GM18517 (cell line): ENCODE measurements around the gene PAFAH2.
"Not testable (repeated sequence)": the region's sequence is repeated elsewhere in the genome, so short reads cannot be mapped to it uniquely, and the experiment has no call there.

ENCODE experiments used
- ATAC-seq: cut with Tn5 transposase; IDR thresholded peaks from one replicate; pipeline ENCODE4 v1.9.1; 2021; ENCODE audit warnings: mild to moderate bottlenecking, moderate library complexity; ENCODE audit not compliant: unreplicated experiment

PAFAH2 gene

DNA sequence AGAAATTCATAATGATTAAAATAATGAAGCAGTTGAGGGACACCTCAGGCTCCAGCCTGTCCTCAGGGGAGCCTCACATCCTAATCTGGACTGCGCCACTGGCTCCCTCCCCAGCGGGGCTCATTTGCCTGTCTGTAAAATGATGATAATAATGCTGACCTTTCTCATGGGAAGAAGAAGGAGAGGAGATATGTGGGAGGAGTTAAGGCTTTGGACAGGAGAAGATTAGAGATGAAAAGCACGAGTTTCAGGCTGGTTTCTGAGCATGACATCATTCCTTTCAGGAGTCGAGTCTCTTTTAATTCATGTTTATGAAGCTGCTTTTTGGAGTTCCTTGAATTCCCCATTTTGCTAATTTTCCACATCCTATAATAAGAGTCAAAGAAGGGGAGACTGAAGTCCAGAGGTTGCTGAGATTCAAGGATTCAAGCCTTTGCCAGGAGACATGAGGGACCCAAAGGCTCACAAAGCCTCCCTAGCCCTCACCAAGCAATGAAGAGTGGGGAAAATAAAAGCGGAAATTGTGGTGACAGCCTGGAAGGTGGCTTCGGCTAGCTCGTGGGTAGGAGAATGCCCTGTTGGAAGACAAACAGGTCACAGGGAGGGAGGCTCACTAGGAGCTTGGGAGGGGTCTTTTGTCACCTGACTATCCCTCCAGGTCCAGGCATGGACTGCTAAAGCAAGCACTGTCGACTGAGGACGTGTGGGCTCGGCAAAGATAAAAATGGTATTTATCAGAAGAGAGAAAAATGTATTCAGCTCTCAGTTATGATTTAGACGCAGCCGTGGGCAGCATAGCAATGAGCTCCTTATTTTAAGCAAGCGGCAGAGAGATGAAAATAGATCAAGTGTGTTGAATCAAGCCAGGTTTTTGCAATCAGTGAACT, 64.1 kb downstream of the PAFAH2 start:
- no peak for ATAC-seq

- ATAC-seq: not testable (repeated sequence)
Observed at GRCh38 chr1:25932811-25933400, 65.0 kb downstream of the PAFAH2 start.

DNA sequence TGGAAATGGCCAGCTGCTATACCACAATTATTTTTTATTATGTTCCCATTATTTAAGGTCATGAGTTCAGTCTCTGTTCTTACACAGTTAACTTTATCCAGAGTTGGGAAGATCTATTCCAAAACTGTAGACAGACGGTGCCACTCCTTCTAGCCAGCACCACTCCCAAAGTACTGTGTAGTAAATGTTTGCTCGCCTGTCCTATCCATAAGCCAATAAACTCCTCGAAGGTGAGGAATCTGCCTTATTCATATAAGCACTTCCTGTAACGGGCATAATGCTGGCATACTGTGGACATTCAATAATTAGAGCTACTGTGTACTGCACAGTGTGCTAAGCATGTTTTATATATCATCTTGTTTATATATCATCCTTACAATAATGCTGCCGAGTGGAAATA, 65.5 kb downstream of the PAFAH2 start:
- no peak for ATAC-seq

GRCh38 chr1:25929016-25929415, 68.8 kb downstream of the PAFAH2 start:
- no peak for ATAC-seq

GRCh38 chr1:25927521-25928265, 70.2 kb downstream of the PAFAH2 start:
- ATAC-seq: no peak

- ATAC-seq: no peak
Observed at GRCh38 chr1:25926731-25927496, 70.9 kb downstream of the PAFAH2 start.

DNA sequence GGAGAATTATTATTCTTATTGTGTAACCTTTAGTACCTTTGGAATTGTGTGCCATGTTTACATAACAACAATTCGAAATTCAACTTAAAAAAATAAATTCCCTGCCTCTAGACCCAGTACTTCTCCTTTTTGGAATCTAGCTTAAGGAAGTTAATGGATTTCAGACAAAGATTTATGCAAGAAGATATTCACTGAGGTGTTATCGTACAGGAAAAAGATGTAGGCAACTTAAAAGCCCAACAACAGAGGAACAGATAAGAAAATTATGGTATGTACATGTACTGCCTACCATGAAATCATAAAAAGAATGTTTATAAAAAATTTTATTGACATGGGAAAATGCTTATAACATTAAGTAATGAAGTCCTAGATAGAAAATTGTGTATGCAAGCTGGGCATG, 73.4 kb downstream of the PAFAH2 start:
- ATAC-seq: no peak

DNA sequence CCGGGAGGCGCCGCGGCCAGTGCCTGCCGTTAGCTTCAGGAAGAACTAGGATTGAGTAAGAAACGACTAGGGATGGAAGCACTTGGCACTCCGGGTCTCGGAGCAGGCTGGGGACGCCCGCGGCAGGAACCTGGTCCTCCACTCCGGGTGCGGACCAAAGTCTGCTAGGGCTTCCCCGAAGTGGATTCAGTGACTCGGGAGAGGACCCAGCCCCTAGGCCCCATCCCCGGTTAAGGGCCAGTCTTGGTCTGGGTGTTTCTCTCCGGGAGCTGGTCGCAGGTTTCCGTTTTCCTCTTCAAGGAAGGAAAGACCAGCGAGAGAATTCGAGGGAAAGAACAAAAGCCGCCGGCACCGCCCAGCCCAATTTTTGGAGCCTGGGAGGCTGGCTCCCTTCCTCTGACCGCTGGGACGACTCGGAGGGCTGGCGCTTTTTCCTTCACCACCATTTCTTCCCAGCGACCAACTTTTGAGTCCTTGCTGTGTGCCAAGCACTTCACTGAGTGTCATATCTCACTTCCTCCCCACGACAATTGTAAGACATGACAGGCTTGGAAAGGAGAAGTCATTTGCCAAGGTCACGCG, 74.8 kb downstream of the PAFAH2 start:
- ATAC-seq: no peak

DNA sequence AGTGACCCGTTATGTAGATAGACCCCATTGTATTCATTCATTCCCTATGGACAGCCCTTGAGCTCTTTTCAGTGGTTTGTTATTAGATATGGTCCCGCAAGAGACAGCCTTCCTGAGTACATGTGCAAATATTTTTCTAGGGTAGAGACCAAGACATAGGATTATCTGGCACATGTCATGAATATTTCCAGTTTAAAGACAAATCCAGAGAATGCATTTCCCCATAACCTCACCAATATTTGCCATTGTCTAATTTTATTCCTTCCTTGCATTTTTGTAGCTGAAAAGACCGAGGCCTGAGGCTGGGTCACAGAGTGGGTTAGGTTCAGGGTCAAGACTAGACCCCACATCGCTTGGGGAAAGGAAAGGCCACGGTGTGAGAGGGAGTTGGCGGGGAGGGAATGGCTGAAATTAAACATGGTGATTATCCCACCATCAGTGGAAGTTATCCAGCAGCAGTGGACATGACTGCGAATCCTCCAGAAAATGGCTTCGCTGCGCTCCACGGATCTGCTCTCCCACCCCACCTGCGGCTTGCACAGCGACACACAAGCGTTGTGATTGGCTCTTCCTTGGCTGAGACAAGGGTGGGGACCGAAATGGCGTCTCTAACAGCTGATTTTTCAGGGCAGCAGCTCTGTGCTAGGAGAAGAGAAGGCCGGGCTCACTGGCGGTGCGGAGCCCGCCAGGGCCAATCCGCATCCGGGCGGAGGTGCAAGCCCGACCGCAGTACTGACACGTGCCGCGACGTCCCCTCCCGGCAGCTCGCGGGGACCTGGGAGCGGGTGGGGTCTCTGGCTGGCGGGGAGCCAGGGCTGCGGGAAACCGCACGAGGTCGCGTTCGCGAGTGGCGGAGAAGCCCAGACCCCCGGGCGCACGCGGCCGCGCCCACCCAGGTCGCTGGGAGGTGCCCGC, 75.5 kb downstream of the PAFAH2 start:
- ATAC-seq: no peak

- ATAC-seq: no peak
Observed at GRCh38 chr1:25918615-25919014, 79.2 kb downstream of the PAFAH2 start.

GRCh38 chr1:25917996-25918395, 79.9 kb downstream of the PAFAH2 start:
- no peak for ATAC-seq

DNA sequence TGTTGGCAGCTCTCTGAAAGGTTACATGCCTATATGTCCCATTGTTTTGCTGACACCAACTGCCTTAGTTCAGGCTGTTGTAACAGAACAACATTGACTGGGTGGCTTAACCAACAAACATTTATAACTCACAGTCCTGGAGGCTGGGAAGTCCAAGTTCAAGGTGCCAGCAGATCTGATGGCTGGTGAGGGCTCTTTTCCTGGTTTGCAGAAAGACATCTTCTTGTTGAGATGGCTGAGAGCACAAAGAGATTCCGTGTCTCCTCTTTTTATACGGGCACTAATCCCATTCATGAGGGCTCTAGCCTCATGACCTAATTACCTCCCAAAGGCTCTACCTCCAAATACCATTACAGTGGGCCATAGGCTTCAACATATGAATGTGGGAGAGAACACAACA, 81.4 kb downstream of the PAFAH2 start:
- ATAC-seq: no peak

DNA sequence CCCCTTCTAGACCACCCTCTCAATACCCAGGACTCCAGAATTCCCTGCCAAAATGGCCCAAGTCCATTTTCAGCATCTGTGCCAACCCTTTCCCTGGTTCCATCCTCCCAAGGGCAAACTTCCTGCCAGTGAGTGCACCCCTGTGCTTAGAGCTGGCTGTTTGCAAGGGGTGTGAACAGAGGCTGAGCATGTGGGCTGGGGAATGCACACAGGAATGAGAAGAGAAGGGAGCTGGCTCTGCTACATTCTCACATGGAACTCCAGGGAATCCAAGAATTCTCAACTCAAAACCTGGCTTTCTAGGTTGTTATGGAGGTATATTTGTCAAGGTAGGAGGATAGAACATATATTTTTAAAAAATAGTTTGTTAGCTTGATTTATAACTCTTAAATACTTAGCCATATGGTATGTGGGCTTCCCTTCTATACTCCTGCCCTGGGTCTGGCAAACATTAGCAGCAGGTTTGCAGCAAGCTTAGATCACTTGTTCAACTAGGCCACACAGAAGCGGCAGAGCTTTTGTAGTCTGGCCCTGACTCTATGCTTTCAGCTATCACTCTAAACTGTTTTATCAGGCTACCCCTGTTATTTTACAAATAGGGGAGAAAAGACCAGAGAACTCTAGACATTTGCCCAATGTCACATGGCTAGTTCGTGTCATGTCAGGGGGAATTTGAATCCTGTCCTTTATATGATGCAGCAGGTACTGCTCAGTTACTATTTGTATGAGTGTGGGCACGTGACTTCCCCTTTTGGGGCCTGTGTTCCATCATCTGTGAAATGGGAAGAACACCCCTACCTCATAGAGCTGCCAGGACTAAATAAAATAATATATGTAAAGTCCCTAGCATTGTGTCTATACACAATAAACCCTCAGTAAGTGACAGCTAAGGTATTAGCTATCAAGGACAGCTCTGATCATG, 83.5 kb downstream of the PAFAH2 start:
- no peak for ATAC-seq

DNA sequence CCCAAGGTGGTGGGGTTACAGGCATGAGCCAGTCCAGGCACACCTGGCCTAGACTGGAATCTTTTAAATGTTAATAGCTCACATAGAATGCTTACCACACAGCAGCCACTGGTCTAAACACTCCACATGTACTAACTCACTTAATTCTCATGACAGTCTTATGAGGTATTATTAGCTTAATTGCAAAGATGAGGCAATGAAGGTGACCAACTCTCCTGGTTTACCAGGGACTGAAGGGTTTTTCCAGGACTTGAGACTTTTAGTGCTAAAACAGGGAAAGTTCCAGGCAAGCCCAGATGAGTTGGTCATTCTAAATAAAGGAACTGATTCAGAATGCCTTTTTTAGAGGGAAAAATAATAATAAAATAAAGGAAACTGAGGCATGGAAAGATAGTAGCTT, 84.7 kb downstream of the PAFAH2 start:
- ATAC-seq: no peak

GRCh38 chr1:25912076-25912831, 85.6 kb downstream of the PAFAH2 start:
- ATAC-seq: no peak

GRCh38 chr1:25911162-25911561, 86.7 kb downstream of the PAFAH2 start:
- ATAC-seq: no peak
